ENCODE measurements around the gene TTBK2. TPM values are rescaled to one million over a fixed set of nuclear protein-coding genes. Genes with fewer than 3 reads are reported as not detected.

Gene TTBK2
- total RNA-seq, 2 experiments from 2014 or later = 14.2 to 20.8 TPM

GRCh38 chr15:42707068-42707467 is 213.5 kb downstream of the TTBK2 start:
- DNase-seq (ENCODE audit: low spot score) = no peak
- H4K20me1 ChIP-seq (ENCODE audit: insufficient read depth, low read length) = no peaks in the 10 kb centered on the region
- H3K27ac ChIP-seq (ENCODE audit: low read depth, low read length, poor library complexity, severe bottlenecking) = no peak overlapping the region
- TF ChIP-seq EZH2phosphoT487 (IDR thresholded peaks at IDR 0.05; ENCODE audit: borderline replicate concordance, low read depth, low read length) (no peak), CTCF (conservative IDR thresholded peaks at IDR 0.05; ENCODE audit: low read length) (no peak)
- H3K4me1 ChIP-seq (ENCODE audit: insufficient read depth, low read length, poor library complexity, severe bottlenecking) = no peaks in the 10 kb centered on the region
- no peaks in the 10 kb centered on the region for H3K9me3 ChIP-seq (ENCODE audit: low read length)
- H3K36me3 ChIP-seq (ENCODE audit: insufficient read depth, low read length) = peaks cover 3% of the 10 kb centered on the region; the same call in 1 of the 2 replicates
- no peaks in the 10 kb centered on the region for H3K79me2 ChIP-seq (ENCODE audit: insufficient read depth, low read depth, low read length)
- ChIA-PET CTCF (ENCODE audit: unreplicated experiment) (no interaction called here), POLR2A (interaction anchor here (0.6 to 0.7 kb wide), 2 partner anchors 231 to 361 kb away, joined by 4 read pairs; no protein-coding TSS in a partner anchor)
- intact Hi-C loops (cut with micrococcal nuclease; ENCODE audit: unreplicated experiment) = loop anchor here (5.0 kb wide), 1 partner anchor 580 kb away; no protein-coding TSS in a partner anchor
- H2AFZ ChIP-seq (ENCODE audit: low read length) = no peak overlapping the region
- H3K4me2 ChIP-seq (ENCODE audit: low read length) = no peak overlapping the region
- no peaks in the 10 kb centered on the region for H3K9me2 ChIP-seq (ENCODE audit: insufficient read depth, low read length)
- H3K4me3 ChIP-seq (ENCODE audit: low read depth, low read length, poor library complexity, severe bottlenecking) = no peak overlapping the region
- no TSS peak for BruUV-seq (replicated peaks)

- Histone ChIP-seq H3K27ac (ENCODE audit: low read depth, low read length, poor library complexity, severe bottlenecking) (no peak overlapping the region), H3K4me2 (ENCODE audit: low read length) (no peak overlapping the region), H3K9me3 (ENCODE audit: low read length) (peaks cover 8% of the 10 kb centered on the region; the same call in 1 of the 2 replicates), H3K4me3 (ENCODE audit: low read depth, low read length, poor library complexity, severe bottlenecking) (no peak overlapping the region), H3K9me2 (ENCODE audit: insufficient read depth, low read length) (no peaks in the 10 kb centered on the region), H3K4me1 (ENCODE audit: insufficient read depth, low read length, poor library complexity, severe bottlenecking) (no peaks in the 10 kb centered on the region), H3K79me2 (ENCODE audit: insufficient read depth, low read depth, low read length) (no peaks in the 10 kb centered on the region), H4K20me1 (ENCODE audit: insufficient read depth, low read length) (no peaks in the 10 kb centered on the region), H2AFZ (ENCODE audit: low read length) (no peak overlapping the region), H3K36me3 (ENCODE audit: insufficient read depth, low read length) (peaks cover 14% of the 10 kb centered on the region)
- TF ChIP-seq CTCF (conservative IDR thresholded peaks at IDR 0.05; ENCODE audit: low read length) (no peak), EZH2phosphoT487 (IDR thresholded peaks at IDR 0.05; ENCODE audit: borderline replicate concordance, low read depth, low read length) (no peak)
- no peak for DNase-seq (ENCODE audit: low spot score)
- intact Hi-C loops (cut with micrococcal nuclease; ENCODE audit: unreplicated experiment) = loop anchor here (5.0 kb wide), 1 partner anchor 582 kb away; no protein-coding TSS in a partner anchor
- CTCF ChIA-PET (ENCODE audit: unreplicated experiment) = no interaction called here
- POLR2A ChIA-PET = no interaction called here
- BruUV-seq (replicated peaks) = no TSS peak
Measured at GRCh38 chr15:42705336-42705735, 215.2 kb downstream of the TTBK2 start.

- ChIA-PET CTCF (ENCODE audit: unreplicated experiment) (no interaction called here), POLR2A (no interaction called here)
- Histone ChIP-seq H3K9me2 (ENCODE audit: insufficient read depth, low read length) (no peaks in the 10 kb centered on the region), H3K36me3 (ENCODE audit: insufficient read depth, low read length) (peaks cover 20% of the 10 kb centered on the region), H3K9me3 (ENCODE audit: low read length) (peaks cover 8% of the 10 kb centered on the region; the same call in 1 of the 2 replicates), H3K4me2 (ENCODE audit: low read length) (no peak overlapping the region), H3K79me2 (ENCODE audit: insufficient read depth, low read depth, low read length) (no peaks in the 10 kb centered on the region), H3K4me1 (ENCODE audit: insufficient read depth, low read length, poor library complexity, severe bottlenecking) (no peaks in the 10 kb centered on the region), H3K4me3 (ENCODE audit: low read depth, low read length, poor library complexity, severe bottlenecking) (no peak overlapping the region), H4K20me1 (ENCODE audit: insufficient read depth, low read length) (no peaks in the 10 kb centered on the region), H2AFZ (ENCODE audit: low read length) (no peak overlapping the region), H3K27ac (ENCODE audit: low read depth, low read length, poor library complexity, severe bottlenecking) (no peak overlapping the region)
- peak; percentile 78 for DNase-seq (ENCODE audit: low spot score)
- intact Hi-C loops (cut with micrococcal nuclease; ENCODE audit: unreplicated experiment) = loop anchor here (1.0 kb wide), 1 partner anchor 222 kb away; no protein-coding TSS in a partner anchor
- BruUV-seq (replicated peaks) = no TSS peak
- TF ChIP-seq EZH2phosphoT487 (IDR thresholded peaks at IDR 0.05; ENCODE audit: borderline replicate concordance, low read depth, low read length) (no peak), CTCF (conservative IDR thresholded peaks at IDR 0.05; ENCODE audit: low read length) (peak; percentile 95)
Measured at GRCh38 chr15:42704492-42704926, 216.1 kb downstream of the TTBK2 start.

Measured in OCI-LY7 (cell line).